ENCODE measurements around the gene PAPSS1.

DNA sequence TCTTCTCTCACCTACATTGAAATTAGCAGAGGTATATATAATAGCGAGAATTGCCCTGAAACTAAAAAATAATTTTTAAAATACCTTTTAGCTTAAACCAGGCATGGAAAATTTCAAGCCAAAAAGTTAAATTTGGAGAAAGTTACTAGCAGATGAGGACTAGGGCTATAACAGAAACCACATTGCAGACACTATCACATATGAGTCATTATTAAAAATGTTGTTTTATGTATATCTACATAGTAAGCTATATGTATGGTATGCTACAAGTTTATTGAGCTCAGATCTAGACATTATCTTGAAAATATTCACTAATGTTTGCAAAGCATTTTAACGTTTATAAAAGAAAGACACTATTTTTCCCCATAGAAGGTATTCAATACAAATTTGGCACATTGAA, 147.8 kb downstream of the PAPSS1 start:
- TF ChIP-seq, protein P1, sequence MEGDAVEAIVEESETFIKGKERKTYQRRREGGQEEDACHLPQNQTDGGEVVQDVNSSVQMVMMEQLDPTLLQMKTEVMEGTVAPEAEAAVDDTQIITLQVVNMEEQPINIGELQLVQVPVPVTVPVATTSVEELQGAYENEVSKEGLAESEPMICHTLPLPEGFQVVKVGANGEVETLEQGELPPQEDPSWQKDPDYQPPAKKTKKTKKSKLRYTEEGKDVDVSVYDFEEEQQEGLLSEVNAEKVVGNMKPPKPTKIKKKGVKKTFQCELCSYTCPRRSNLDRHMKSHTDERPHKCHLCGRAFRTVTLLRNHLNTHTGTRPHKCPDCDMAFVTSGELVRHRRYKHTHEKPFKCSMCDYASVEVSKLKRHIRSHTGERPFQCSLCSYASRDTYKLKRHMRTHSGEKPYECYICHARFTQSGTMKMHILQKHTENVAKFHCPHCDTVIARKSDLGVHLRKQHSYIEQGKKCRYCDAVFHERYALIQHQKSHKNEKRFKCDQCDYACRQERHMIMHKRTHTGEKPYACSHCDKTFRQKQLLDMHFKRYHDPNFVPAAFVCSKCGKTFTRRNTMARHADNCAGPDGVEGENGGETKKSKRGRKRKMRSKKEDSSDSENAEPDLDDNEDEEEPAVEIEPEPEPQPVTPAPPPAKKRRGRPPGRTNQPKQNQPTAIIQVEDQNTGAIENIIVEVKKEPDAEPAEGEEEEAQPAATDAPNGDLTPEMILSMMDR (IDR thresholded peaks at IDR 0.05), result no peak
- no peak for TF ChIP-seq POLR2A (IDR thresholded peaks at IDR 0.05)
